SK-N-MC (cell line): ENCODE data around the gene WBP1L.

ENCODE experiments used
- EZH2 ChIP-seq: fragments of 200-600 bp; sonication (generic); IDR thresholded peaks from one replicate; pipeline ENCODE4 v1.6.1; 2017; ENCODE audit warnings: antibody characterized with exemption
- POLR2AphosphoS5 ChIP-seq: IDR thresholded peaks from 2 replicates; pipeline ENCODE4 v1.6.1; 2012; ENCODE audit warnings: mild to moderate bottlenecking, low read depth, low read length, borderline replicate concordance

- TF ChIP-seq POLR2AphosphoS5 (no peak), EZH2 (no peak)
These were observed 32.4 kb downstream of the WBP1L start for GRCh38 chr10:102775935-102776669.
